Neural cell (in vitro differentiated cells): Measurements from ENCODE around the gene MIGA2.

Experiments used
- CTCF ChIP-seq: fragments of 450-650 bp; IDR thresholded peaks from 2 replicates; pipeline ENCODE4 v1.5.1; 2014; ENCODE audit warnings: antibody characterized with exemption, mild to moderate bottlenecking, moderate library complexity; ENCODE audit not compliant: poor library complexity, severe bottlenecking
- EZH2 ChIP-seq: fragments of 200-600, 300-800 bp; shearing (Covaris generic), sonication (generic); IDR thresholded peaks from 2 replicates; pipeline ENCODE4 v1.6.1; 2014; ENCODE audit warnings: antibody characterized with exemption, low read length, borderline replicate concordance, mild to moderate bottlenecking; ENCODE audit not compliant: insufficient read depth, poor library complexity, severe bottlenecking
- RAD21 ChIP-seq: fragments of 450-650 bp; conservative IDR thresholded peaks from 2 replicates; pipeline ENCODE4 v1.6.1; 2014; ENCODE audit warnings: antibody characterized with exemption, mild to moderate bottlenecking, moderate library complexity

- TF ChIP-seq CTCF (no peak), RAD21 (no peak), EZH2 (no peak)
Measured at GRCh38 chr9:129097671-129098306, 61.4 kb downstream of the MIGA2 start.
